Activated CD8-positive, alpha-beta memory T cell treated with anti-CD3 and anti-CD28 coated beads for 48 hours (primary cell): Measurements from ENCODE around the gene RECK.
"Not testable (repeated sequence)": the region's sequence is repeated elsewhere in the genome, so short reads cannot be mapped to it uniquely, and the experiment has no call there.

Experiments
- DNase-seq, 3 experiments: peaks; one replicate each; pipeline ENCODE4 v3.0.0-alpha.2; 2020; ENCODE audit warnings: low read depth in 2 of 3, low spot score in 2 of 3

The RECK gene

DNA sequence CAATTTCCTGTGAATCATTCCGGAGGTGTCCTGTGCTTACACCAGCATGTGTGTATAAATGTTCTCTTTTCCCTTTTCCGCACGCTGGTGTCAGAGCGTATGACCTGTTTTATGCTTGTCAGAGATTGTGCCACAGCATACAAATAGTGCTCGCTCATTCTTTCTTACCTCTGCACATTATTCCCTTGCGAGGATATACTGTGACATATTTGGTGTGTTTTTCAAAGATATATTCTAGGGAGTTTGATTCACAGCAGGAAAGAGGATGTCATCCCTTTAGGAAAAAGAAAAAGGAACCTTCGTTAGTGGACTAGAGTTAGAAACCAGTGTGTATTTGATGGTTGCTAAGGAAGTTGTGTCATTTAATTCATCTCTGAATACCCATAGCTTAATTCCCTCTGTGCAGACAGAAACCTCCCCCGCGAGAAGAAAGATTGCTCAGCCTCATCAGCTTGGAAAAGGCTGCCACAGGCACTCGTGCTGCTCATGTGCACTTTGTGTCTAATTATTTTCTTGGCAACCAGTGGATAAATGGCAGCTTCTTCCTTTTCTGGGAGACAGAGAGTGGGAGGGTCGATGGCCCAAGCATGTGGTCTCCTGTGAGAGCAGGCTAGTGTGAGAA is 117.7 kb downstream of the RECK start:
- no peak for DNase-seq

DNA sequence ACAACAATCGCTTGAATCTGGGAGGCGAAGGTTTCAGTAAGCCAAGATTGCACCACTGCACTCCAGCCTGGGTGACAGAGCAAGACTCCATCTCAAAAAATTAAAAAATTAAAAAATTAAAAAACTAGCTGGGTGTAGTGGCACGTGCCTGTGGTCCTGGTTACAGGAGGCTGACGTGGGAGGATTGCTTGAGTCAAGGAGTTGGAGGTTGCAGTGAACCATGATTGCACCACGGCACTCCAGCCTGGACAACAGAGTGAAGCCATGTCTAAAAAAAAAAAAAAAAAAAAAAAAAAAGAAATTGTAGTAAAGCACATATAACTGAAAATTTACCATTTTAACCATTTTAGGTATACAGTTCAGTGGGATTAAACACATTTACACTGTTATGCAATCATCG is 119.4 kb downstream of the RECK start:
- DNase-seq: no peak

DNA sequence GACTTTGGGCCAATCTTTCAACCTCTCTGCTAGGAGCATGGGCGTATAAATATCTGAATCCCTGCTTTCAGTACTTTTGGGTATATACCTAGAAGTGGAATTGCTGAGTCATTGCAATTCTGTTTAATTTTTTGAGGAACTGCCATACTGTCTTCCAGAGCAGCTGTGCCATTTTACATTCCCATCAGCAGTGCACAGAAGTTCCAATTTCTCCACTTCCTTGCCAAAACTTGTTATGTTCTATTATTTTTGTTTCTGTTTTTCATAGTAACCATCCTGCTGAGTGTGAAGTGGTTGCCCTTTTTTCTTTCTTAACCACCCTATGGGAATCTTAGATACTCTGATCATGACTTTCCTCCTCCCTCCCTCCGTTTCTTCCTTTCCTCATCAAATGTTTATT is 121.4 kb downstream of the RECK start:
- no peak for DNase-seq

DNA sequence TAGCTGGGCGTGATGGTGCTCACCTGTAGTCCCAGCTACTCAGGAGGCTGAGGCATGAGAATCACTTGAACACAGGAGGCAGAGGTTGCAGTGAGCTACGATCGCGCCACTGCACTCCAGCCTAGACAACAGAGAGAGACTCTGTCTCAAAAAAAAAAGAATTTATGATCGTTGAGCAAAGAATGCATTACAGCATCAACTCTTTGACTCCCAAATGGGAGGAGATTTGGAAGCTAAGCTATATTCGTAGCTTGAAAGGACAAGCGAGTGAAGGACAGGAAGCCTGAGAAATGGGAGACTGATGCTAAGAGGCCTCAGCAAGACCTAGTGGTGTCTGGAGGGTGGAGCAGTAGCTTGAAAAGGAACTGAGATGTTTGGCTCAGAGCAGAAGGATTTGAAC is 122.2 kb downstream of the RECK start:
- DNase-seq: no peak

DNA sequence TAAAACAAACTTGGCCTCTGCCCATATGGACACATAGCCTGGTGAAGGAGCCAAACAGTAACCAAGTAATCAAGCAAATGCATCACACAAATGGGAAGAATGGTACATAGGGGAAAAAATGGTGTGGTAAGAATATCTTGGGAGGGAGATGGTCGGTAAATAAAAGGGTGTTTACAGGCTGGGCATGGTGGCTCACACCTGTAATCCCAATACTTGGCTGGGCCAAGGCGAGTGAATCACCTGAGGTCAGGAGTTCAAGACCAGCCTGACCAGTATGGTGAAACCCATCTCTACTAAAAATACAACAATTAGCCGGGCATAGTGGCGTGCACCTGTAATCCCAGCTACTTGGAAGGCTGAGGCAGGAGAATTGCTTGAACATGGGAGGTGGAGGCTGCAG is 122.8 kb downstream of the RECK start:
- not testable (repeated sequence) for DNase-seq

DNA sequence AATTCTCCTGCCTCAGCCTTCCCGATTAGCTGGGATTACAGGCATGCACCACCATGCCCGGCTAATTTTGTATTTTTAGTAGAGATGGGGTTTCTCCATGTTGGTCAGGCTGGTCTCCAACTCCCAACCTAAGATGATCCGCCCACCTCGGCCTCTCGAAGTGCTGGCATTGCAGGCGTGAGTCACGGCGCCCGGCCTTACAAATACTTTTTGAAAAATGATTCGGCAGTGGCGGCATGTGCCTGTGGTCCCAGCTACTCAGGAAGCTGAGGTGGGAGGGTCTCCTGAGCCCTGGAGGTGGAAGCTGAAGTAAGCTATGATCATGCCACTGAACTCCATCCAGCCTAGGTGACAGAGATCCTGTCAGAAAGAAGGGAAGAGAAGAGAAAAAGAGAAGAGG is 123.4 kb downstream of the RECK start:
- DNase-seq: not testable (repeated sequence)

DNA sequence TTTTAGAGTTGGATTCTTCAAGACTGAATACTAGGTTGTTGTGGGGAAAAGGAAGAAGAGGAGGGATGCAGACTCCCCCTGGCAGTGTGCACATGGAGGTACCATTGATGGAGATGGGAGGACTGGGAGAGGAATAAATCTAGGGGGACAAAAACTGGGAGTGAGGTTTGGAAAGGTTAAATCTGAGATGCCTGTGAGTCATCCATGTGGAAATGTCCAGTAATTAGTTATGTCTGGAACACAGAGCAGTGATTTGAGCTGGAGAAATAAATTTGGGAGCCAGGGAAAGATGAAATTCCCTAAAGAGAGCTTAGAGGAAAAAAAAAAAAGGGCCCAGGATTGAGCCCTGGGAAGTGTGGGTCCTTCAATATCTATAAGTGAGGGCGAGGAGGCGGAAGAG is 124.5 kb downstream of the RECK start:
- DNase-seq: no peak

DNA sequence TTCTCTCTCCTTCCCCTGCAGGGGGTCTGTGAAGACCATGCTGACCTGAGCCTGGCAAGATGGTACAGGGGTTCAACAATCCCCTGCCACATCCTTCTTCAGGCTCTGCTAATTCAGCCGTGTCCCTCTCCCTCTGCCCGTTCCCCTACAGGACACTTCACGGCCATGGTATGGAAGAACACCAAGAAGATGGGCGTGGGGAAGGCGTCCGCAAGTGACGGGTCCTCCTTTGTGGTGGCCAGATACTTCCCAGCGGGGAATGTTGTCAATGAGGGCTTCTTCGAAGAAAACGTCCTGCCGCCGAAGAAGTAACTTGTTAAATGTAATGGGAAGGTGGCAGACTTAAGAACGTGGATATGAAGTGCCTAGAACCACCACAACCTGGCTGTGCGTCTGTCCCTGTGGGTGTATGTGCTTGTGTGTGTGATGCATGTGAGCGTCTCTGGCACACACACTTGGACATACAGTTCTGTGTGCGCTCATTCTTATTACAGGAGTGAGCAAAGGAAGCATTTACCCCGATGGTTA is 125.6 kb downstream of the RECK start:
- no peak for DNase-seq

DNA sequence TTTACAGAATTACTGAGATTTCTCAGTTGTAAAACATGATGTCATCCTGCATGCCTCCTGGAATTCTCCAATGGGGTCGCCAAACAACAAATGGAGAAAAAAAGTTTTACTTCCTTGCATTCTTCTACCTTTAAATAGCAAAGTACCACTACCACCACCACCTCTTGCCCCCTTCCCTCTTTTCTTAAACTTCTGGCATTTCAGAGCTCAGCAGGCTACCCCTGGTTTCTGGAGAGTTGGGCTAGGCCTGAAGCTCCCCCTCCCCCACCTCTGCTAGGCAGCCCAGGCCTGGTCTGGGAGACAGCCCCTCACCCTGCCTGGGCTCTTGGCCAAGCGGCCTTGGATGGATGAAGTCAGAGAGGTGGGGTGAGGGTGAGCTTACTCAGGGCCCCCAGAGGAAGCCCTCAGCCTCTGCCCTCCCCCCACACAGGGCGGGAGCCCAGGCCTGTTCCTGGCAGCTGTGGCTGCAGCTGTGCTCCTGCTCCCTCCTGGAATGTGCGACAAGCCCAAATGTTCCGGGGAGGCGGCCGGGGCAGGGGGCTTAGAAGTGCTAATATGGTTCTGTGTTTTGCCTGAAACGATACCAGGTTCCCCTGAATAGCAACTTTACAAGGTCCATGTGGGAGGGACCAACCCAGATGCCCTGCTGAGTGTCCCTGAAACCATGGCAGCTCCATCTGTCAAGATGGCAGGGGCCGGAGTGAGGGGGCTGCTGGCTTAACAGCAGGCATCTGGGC is 126.5 kb downstream of the RECK start:
- no peak for DNase-seq

DNA sequence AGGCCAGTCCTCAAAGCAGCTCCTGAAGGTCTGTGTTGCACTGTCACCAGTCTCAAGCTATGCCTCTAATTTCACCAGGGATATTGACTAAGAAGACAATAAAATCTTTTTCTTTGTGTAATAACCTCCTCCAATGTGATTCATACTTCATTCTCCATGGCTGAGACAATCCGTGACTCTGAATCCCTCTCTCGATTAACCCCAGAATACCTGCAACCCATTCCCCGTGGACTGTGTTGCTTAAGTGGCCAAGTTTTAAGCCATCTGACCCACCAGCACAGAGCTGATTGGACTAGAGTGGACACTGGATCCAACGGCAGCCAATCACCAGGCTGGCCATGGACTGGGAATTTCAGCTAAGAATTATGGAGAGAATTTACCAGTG is 127.1 kb downstream of the RECK start:
- no peak for DNase-seq

DNA sequence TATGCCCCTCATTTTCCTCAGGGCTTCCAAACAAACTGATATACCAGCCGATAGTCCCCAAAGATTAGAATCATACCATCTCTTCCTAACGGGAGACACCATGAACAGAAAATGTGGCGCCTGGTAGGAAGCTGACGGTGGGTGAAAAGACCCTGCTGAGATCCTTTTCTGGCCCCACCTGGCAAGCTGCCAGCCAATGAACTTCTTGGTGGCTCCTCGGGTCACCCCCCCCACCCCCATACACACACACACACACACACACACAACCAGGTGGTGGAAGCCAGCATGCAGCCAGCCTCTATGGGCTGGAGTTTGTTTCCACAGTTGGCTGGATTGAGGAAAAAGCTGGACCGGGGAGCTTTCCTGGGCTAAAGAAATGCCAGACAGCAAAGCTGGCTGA is 127.7 kb downstream of the RECK start:
- DNase-seq: no peak

DNA sequence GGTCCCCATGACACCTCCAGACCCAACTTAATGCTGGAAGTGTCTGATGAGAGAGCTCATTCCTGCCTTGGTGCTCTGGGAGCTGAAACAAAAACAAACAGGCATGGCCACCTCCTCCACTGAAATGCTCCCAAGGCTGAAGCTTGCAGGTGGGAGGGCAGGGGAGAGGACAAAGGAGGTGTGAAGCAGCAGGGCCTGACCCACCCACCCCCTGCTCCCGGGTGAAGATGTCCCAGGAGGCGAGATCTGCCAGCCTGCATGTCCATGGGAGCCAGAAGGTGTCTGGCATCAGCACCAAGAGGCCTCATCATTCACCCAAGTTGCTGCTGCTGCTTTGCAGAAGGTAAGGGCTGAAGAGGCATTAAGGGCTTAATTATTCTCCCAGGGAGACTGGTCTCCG is 128.3 kb downstream of the RECK start:
- no peak for DNase-seq

DNA sequence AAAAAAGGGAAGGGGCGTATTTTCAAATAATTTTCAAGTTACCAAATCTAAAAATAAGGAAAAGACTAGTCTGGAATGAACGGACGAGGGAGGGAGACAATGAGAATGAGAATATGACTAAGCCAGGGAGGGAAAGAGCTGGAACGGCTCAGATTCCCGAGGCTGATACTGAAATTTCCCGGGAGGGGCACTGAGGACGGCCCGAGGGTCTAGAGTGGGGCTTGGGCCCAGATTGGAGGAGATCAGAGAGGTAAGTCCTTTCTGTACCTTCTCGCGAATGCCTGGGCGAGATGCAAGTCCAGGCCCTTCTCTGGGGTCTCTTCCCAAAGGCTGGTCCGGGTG is 129.1 kb downstream of the RECK start:
- DNase-seq: no peak

DNA sequence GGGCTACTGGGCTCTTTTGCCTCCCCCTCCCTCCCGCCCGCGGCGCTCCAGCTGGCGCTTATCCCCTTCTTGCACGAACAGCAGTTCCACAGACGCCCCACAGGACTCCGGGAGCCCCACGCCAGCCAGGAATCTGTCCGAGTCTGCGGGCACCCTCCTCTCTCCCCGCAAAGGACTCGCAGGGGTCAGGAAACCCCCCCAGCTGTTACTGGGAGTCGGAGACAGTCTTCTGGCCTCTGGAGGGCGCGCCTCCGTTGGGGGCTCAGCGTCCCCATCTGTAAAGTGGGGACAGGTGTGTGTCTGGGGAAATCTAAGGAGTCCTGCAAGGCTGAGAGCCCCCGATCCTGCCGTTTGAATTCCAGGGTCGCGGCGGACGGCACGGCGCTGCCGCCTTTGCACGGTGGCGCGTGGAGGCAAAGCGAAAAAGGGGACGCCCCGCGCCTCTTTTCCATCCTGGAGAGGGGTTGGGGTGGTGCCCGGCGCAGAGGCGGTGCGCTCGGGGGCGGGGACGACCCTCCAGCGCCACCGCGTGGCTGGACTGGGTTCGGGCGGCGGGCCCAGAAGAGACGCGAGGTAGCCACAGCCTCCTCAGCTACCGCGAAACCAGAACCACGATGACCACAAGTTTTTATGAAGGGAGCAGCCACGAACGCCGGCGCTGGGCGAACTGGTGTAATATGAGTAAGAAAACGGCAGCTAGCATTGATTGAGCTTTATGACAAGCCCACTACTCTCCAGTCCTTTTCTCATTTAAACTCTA is 129.6 kb downstream of the RECK start:
- peak; percentile 72 to 84 (median 75) for DNase-seq

DNA sequence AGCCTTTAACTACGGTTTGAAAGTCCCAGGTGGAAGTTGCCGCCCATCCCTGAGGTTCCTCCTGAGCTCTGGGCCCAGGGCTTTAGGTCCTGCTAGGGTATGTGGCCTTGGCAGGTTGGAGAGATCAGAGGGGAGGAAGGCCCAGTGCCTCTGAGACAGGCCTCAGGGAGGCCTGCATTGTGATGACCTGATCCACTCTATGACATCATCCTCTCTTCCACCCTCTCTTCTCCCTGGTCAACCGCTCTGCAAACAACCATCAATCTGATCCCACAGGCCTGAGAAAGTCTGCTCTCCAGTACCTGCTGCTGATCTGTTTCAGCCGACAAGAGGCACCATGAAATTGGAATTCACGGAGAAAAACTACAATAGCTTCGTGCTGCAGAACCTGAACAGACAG is 132.5 kb downstream of the RECK start, which contains the start of gene CCIN:
Gene CCIN, plus strand, starts transcription at position 223 of the 400 bp plus-strand sequence. Its CDS starts 115 bp downstream, at position 338.
- no peak for DNase-seq

DNA sequence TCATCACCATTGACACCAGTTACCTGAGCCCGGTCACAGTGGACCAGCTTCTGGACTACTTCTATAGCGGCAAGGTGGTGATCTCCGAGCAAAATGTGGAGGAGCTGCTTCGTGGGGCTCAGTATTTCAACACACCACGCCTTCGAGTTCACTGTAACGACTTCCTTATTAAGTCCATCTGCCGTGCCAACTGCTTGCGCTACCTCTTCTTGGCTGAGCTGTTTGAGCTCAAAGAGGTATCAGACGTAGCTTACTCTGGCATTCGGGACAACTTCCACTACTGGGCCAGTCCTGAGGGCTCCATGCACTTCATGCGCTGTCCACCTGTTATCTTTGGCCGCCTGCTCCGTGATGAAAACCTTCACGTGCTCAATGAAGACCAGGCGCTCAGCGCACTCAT is 133.0 kb downstream of the RECK start:
- no peak for DNase-seq

DNA sequence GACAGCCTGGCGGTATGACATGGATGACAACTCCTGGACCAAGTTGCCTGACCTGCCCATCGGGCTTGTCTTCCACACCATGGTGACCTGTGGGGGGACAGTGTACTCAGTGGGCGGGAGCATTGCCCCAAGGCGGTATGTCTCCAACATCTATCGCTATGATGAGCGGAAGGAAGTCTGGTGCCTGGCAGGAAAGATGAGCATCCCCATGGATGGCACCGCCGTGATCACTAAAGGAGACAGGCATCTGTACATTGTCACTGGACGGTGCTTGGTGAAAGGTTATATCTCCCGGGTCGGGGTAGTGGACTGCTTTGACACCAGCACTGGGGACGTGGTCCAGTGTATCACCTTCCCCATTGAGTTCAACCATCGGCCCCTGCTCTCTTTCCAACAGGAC is 133.8 kb downstream of the RECK start:
- no peak for DNase-seq

DNA sequence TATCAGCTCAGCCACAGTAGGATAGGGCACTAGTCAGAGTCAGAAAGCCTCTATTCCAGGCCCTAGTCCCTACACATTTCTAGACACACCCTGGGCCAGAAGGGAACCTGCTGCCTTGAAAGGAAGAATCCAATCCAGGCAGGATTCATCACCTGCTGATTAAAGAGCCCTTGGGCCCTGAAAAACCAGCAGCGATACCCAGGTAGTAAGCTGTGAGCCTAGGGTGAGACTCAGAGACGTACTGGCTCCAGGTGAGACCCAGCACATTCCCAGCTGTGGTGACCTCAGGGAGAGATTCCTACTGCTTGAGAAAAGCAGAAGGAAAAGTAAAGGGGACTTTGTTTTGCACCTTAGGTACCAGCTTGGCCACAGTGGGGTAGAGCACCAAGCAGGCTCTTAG is 137.1 kb downstream of the RECK start:
- no peak for DNase-seq
